GM06990 (cell line): Measurements from ENCODE around the gene COL23A1.

Experiments
- DNase-seq: peaks from one replicate; pipeline ENCODE4 v3.0.0-alpha.2; 2011; ENCODE audit not compliant: insufficient read length; ENCODE audit errors: extremely low read depth
- H3K27me3 ChIP-seq: replicated peaks from 2 replicates; pipeline ENCODE4 v1.6.0; 2011; ENCODE audit warnings: low read length; ENCODE audit not compliant: control insufficient read depth, insufficient read depth
- H3K36me3 ChIP-seq: 2 replicates; pipeline ENCODE4 v1.5.1; 2011; ENCODE audit warnings: low read length; ENCODE audit not compliant: control insufficient read depth, insufficient read depth
- H3K4me3 ChIP-seq: replicated peaks from 2 replicates; pipeline ENCODE4 v1.5.1; 2011; ENCODE audit warnings: low read depth, mild to moderate bottlenecking, control low read depth, low read length
- TF ChIP-seq, protein P1 (sequence below): IDR thresholded peaks from 2 replicates; pipeline ENCODE4 v1.5.1; 2011; ENCODE audit warnings: low read length, control low read depth, mild to moderate bottlenecking, inconsistent platforms; ENCODE audit not compliant: insufficient read depth, poor library complexity, severe bottlenecking

COL23A1 gene

GRCh38 chr5:178462076-178462475 lies 128.1 kb downstream of the COL23A1 start:
- Histone ChIP-seq H3K4me3 (no peak overlapping the region), H3K27me3 (no peaks in the 10 kb centered on the region), H3K36me3 (no peaks in the 10 kb centered on the region)
- no peak for DNase-seq
- TF ChIP-seq, protein P1, sequence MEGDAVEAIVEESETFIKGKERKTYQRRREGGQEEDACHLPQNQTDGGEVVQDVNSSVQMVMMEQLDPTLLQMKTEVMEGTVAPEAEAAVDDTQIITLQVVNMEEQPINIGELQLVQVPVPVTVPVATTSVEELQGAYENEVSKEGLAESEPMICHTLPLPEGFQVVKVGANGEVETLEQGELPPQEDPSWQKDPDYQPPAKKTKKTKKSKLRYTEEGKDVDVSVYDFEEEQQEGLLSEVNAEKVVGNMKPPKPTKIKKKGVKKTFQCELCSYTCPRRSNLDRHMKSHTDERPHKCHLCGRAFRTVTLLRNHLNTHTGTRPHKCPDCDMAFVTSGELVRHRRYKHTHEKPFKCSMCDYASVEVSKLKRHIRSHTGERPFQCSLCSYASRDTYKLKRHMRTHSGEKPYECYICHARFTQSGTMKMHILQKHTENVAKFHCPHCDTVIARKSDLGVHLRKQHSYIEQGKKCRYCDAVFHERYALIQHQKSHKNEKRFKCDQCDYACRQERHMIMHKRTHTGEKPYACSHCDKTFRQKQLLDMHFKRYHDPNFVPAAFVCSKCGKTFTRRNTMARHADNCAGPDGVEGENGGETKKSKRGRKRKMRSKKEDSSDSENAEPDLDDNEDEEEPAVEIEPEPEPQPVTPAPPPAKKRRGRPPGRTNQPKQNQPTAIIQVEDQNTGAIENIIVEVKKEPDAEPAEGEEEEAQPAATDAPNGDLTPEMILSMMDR: no peak

DNA sequence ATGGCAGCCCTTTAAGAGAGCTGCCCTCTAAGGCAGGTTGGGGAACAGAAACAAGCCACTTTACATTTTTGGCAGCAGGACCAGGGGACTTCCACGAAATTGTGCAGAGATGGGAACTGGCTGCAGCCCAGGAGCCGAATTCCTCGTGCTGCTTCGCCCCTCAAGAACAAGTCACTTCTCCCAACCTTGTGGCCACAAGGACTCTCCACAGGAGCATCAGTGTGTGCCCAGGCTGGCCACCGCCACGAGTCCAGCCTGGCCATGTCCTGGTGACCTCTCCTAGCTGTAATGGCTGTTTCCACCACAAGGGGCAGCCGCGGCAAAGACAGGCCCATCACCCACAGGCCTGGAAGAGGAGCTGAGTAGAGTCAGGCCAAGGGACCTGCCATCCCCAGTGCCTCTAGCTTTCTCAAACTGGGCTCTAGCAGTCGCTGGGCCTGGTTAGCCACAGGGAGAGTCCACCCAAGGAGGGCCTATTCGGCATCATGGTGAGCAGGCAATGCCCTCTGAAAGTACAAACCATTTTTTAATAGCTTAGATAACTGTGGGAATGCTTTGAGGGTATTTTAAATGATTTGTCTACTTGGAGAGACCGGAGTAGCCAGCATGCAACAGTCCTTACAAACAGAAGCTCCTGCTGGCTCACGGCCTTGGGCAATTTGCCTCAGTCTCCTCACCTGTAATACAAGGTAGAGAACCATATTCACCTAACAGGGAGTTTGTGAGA lies 129.0 kb downstream of the COL23A1 start:
- H3K4me3 ChIP-seq: no peak overlapping the region
- TF ChIP-seq, protein P1: peak; percentile 92
- H3K27me3 ChIP-seq: no peaks in the 10 kb centered on the region
- H3K36me3 ChIP-seq: no peaks in the 10 kb centered on the region
- DNase-seq: peak; percentile 26

GRCh38 chr5:178460598-178460997 lies 129.6 kb downstream of the COL23A1 start:
- no peaks in the 10 kb centered on the region for H3K36me3 ChIP-seq
- no peak overlapping the region for H3K4me3 ChIP-seq
- TF ChIP-seq, protein P1: no peak
- DNase-seq: no peak
- no peaks in the 10 kb centered on the region for H3K27me3 ChIP-seq

- TF ChIP-seq, protein P1: no peak
- DNase-seq: no peak
- no peak overlapping the region for H3K4me3 ChIP-seq
- no peaks in the 10 kb centered on the region for H3K36me3 ChIP-seq
- no peaks in the 10 kb centered on the region for H3K27me3 ChIP-seq
Observed at GRCh38 chr5:178460174-178460573, 130.0 kb downstream of the COL23A1 start.

- no peak for DNase-seq
- Histone ChIP-seq H3K27me3 (no peaks in the 10 kb centered on the region; the same call in 1 of the 2 replicates), H3K36me3 (no peaks in the 10 kb centered on the region), H3K4me3 (no peak overlapping the region)
- TF ChIP-seq, protein P1: no peak
Observed at GRCh38 chr5:178458140-178458539, 132.1 kb downstream of the COL23A1 start.
